Measurements from ENCODE around the gene MYMX. TPM values are rescaled to one million over a fixed set of nuclear protein-coding genes. Genes with fewer than 3 reads are reported as not detected.

Gene MYMX
- polyA plus RNA-seq, 3 donors, result not detected

- peak overlapping the region; percentile 98 to 100 (median 99) for H3K27ac Mint-ChIP-seq
- WGBS (ENCODE audit: insufficient coverage), result 0% methylated on average over 6 of the region's 9 CpGs
- no peak for TF ChIP-seq CTCF (IDR thresholded peaks at IDR 0.05)
Observed at GRCh38 chr6:44263354-44264100, 46.8 kb downstream of the MYMX start.

GRCh38 chr6:44264154-44265006 is 47.7 kb downstream of the MYMX start:
- peak overlapping the region; percentile 96 for H3K9ac ChIP-seq (ENCODE audit: insufficient read depth, low read length, poor library complexity, severe bottlenecking)
- no peaks in the 10 kb centered on the region for H3K9me3 Mint-ChIP-seq
- peak overlapping the region; percentile 98 to 100 (median 99) for H3K27ac Mint-ChIP-seq
- H3K4me1 ChIP-seq (ENCODE audit: control insufficient read depth in 1 of 2, insufficient read depth in 2 of 2, low read length in 2 of 2), result peaks cover 38 to 53% of the 10 kb centered on the region in 2 donors
- H3K79me2 ChIP-seq (ENCODE audit: insufficient read depth, low read length), result peaks cover 57% of the 10 kb centered on the region
- H3K36me3 Mint-ChIP-seq, result peaks cover 33 to 42% of the 10 kb centered on the region in 2 donors
- H3K4me3 ChIP-seq (replicated peaks in 1 of 3; ENCODE audit: low read depth in 2 of 3, low read length in 3 of 3), result peak overlapping the region; percentile 75 to 99 (median 90)
- peak overlapping the region; percentile 96 to 99 for H3K27ac ChIP-seq (ENCODE audit: low read depth in 1 of 2, low read length in 2 of 2)
- 0% methylated on average over 9 of the region's 13 CpGs for WGBS (ENCODE audit: insufficient coverage)
- no peak overlapping the region for H2AFZ ChIP-seq (ENCODE audit: insufficient read depth, low read depth, low read length, poor library complexity, severe bottlenecking)
- H3K27me3 Mint-ChIP-seq (ENCODE audit: low read depth in 3 of 3), result peaks cover 12 to 20% (median 17%) of the 10 kb centered on the region in 3 donors
- TF ChIP-seq CTCF (IDR thresholded peaks at IDR 0.05), result no peak
- no peaks in the 10 kb centered on the region for H3K9me3 ChIP-seq (replicated peaks in 1 of 2; ENCODE audit: control insufficient read depth in 1 of 2, insufficient read depth in 1 of 2, low read length in 2 of 2)
- peaks cover 59% of the 10 kb centered on the region for H4K20me1 ChIP-seq (ENCODE audit: insufficient read depth, low read length)
- peak; percentile 89 to 95 (median 94) for DNase-seq
- H3K27me3 ChIP-seq (ENCODE audit: control insufficient read depth in 2 of 2, insufficient read depth in 2 of 2, low read length in 2 of 2), result peaks cover 7 to 15% of the 10 kb centered on the region in 2 donors
- peak overlapping the region; percentile 98 for H3K4me2 ChIP-seq (replicated peaks; ENCODE audit: extremely low read depth, low read length, poor library complexity, severe bottlenecking)
- peaks cover 54% of the 10 kb centered on the region for H3K4me1 Mint-ChIP-seq
- H3K4me3 Mint-ChIP-seq, result peak overlapping the region; percentile 99
- intact Hi-C loops (cut with micrococcal nuclease), result loop anchor here (5.0 to 10.0 kb wide), 3 partner anchors 48 to 470 kb away; partner anchors contain the start of genes AARS2 (in 2 of the 2) and CDC5L (in 1 of the 2)
- peaks cover 32 to 33% of the 10 kb centered on the region in 2 donors for H3K36me3 ChIP-seq (replicated peaks in 1 of 2; ENCODE audit: control insufficient read depth in 1 of 2, insufficient read depth in 2 of 2, low read length in 2 of 2)

More at GRCh38 chr6:44263354-44264100, 46.8 kb downstream of the MYMX start:
- Histone ChIP-seq H3K4me3 (replicated peaks in 1 of 3; ENCODE audit: low read depth in 2 of 3, low read length in 3 of 3) (peak overlapping the region; percentile 75 to 99 (median 90)), H3K27me3 (ENCODE audit: control insufficient read depth in 2 of 2, insufficient read depth in 2 of 2, low read length in 2 of 2) (peaks cover 0 to 7% of the 10 kb centered on the region in 2 donors), H3K27ac (ENCODE audit: low read depth in 1 of 2, low read length in 2 of 2) (peak overlapping the region; percentile 96 to 99), H3K36me3 (replicated peaks in 1 of 2; ENCODE audit: control insufficient read depth in 1 of 2, insufficient read depth in 2 of 2, low read length in 2 of 2) (peaks cover 41% of the 10 kb centered on the region in 2 donors), H3K9me3 (replicated peaks in 1 of 2; ENCODE audit: control insufficient read depth in 1 of 2, insufficient read depth in 1 of 2, low read length in 2 of 2) (no peaks in the 10 kb centered on the region), H3K4me1 (ENCODE audit: control insufficient read depth in 1 of 2, insufficient read depth in 2 of 2, low read length in 2 of 2) (peaks cover 37 to 59% of the 10 kb centered on the region in 2 donors), H4K20me1 (ENCODE audit: insufficient read depth, low read length) (peaks cover 68% of the 10 kb centered on the region), H3K9ac (ENCODE audit: insufficient read depth, low read length, poor library complexity, severe bottlenecking) (peak overlapping the region; percentile 96), H3K79me2 (ENCODE audit: insufficient read depth, low read length) (peaks cover 57% of the 10 kb centered on the region), H2AFZ (ENCODE audit: insufficient read depth, low read depth, low read length, poor library complexity, severe bottlenecking) (no peak overlapping the region), H3K4me2 (replicated peaks; ENCODE audit: extremely low read depth, low read length, poor library complexity, severe bottlenecking) (peak overlapping the region; percentile 98)
- Mint-ChIP-seq H3K36me3 (peaks cover 41 to 50% of the 10 kb centered on the region in 2 donors), H3K9me3 (no peaks in the 10 kb centered on the region), H3K27me3 (ENCODE audit: low read depth in 3 of 3) (peaks cover 3 to 11% (median 8%) of the 10 kb centered on the region in 3 donors), H3K4me3 (peak overlapping the region; percentile 99), H3K4me1 (peaks cover 59% of the 10 kb centered on the region)
- intact Hi-C loops (cut with micrococcal nuclease), result loop anchor here in 1 of 2 donors (10.0 kb wide), 1 partner anchor 469 kb away; no protein-coding TSS in a partner anchor
- peak; percentile 81 to 91 (median 83) for DNase-seq
